SIG-M5 treated with dmso at 0.1 percent for 504 hours (cell line): ENCODE results near the gene MRPL34.

Experiments
- DNase-seq: peaks from one replicate; lab custom pipeline; 2025; ENCODE audit not compliant: unreplicated experiment; lab: John Stamatoyannopoulos, UW

The MRPL34 gene

GRCh38 chr19:17309198-17309964 lies 3.7 kb downstream of the MRPL34 start, which contains the start of gene DDA1:
TSS of gene DDA1 (plus strand) at chr19:17309563. CDS start at chr19:17309655, 92 bp downstream.
- peak; percentile 99 for DNase-seq

- DNase-seq: no peak
Measured at GRCh38 chr19:17309965-17310461, 4.3 kb downstream of the MRPL34 start.

GRCh38 chr19:17311455-17312188 lies 6.0 kb downstream of the MRPL34 start:
- no peak for DNase-seq

- DNase-seq: no peak
Measured at GRCh38 chr19:17312189-17313113, 6.8 kb downstream of the MRPL34 start.

GRCh38 chr19:17314007-17314593 lies 8.4 kb downstream of the MRPL34 start:
- DNase-seq: no peak

GRCh38 chr19:17318966-17319365 lies 13.3 kb downstream of the MRPL34 start:
- DNase-seq: no peak

- DNase-seq: no peak
Measured at GRCh38 chr19:17319473-17320238, 14.0 kb downstream of the MRPL34 start.

- DNase-seq: no peak
Measured at GRCh38 chr19:17320435-17320834, 14.8 kb downstream of the MRPL34 start.

GRCh38 chr19:17321655-17322489 lies 16.2 kb downstream of the MRPL34 start:
- DNase-seq: no peak

- DNase-seq: no peak
Measured at GRCh38 chr19:17322854-17323253, 17.2 kb downstream of the MRPL34 start.

- no peak for DNase-seq
Measured at GRCh38 chr19:17323300-17323963, 17.8 kb downstream of the MRPL34 start.

GRCh38 chr19:17323964-17324332 lies 18.3 kb downstream of the MRPL34 start:
- no peak for DNase-seq

- no peak for DNase-seq
Measured at GRCh38 chr19:17324357-17325114, 18.9 kb downstream of the MRPL34 start.

GRCh38 chr19:17325133-17325532 lies 19.5 kb downstream of the MRPL34 start:
- DNase-seq: no peak

GRCh38 chr19:17325881-17326594 lies 20.4 kb downstream of the MRPL34 start:
- no peak for DNase-seq

GRCh38 chr19:17326595-17326966 lies 20.9 kb downstream of the MRPL34 start:
- no peak for DNase-seq

GRCh38 chr19:17327068-17327653 lies 21.5 kb downstream of the MRPL34 start:
- DNase-seq: no peak
